ENCODE measurements around the gene EML6.

Gene EML6

DNA sequence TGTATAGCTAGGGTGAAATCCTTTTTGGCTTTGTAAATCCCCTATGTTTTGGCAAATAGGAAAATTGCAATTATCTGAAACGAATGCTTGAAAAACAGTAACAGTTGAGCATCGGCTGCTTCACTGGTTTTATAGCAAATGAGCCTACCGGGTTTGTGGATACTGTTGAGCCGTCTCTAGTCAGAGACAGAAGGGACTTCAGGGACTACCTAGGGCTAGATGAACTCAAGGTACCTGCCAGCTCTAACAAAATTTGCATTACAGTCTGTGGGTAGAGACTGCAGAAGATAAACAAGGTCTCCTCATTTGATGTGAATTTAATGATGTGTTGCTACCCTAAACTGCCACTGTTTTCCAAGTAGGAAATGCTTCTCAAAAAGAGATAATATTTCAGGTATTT, 101.1 kb downstream of the EML6 start:
- H3K4me3 ChIP-seq (ENCODE audit: control insufficient read depth, low read depth, low read length) = no peak overlapping the region
- TF ChIP-seq, protein P1, sequence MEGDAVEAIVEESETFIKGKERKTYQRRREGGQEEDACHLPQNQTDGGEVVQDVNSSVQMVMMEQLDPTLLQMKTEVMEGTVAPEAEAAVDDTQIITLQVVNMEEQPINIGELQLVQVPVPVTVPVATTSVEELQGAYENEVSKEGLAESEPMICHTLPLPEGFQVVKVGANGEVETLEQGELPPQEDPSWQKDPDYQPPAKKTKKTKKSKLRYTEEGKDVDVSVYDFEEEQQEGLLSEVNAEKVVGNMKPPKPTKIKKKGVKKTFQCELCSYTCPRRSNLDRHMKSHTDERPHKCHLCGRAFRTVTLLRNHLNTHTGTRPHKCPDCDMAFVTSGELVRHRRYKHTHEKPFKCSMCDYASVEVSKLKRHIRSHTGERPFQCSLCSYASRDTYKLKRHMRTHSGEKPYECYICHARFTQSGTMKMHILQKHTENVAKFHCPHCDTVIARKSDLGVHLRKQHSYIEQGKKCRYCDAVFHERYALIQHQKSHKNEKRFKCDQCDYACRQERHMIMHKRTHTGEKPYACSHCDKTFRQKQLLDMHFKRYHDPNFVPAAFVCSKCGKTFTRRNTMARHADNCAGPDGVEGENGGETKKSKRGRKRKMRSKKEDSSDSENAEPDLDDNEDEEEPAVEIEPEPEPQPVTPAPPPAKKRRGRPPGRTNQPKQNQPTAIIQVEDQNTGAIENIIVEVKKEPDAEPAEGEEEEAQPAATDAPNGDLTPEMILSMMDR (conservative IDR thresholded peaks at IDR 0.05; ENCODE audit: control insufficient read depth, insufficient read depth, low read depth, low read length) = no peak
- no peak for DNase-seq (ENCODE audit: low read depth)

DNA sequence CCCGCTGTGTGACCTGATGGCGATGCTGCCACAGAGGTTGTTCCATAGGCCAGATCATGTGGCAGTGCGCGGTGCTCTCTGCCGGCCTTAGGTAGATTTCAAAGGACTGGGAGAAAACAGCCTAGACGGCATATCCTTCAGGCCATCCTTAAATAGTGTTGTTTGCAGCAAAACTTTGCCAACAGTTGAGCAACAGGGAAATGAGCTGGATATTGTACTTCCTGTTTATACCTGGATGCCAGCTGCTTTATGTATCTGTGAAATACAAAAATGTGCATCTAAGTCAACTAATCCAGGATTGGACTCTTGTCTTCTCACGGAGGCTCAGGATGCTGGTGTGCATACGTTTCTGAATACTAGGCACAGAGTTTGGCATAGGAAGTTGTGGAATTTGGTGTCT, 107.1 kb downstream of the EML6 start:
- H3K4me3 ChIP-seq (ENCODE audit: control insufficient read depth, low read depth, low read length) = no peak overlapping the region
- DNase-seq (ENCODE audit: low read depth) = no peak
- TF ChIP-seq, protein P1 (conservative IDR thresholded peaks at IDR 0.05; ENCODE audit: control insufficient read depth, insufficient read depth, low read depth, low read length) = no peak

DNA sequence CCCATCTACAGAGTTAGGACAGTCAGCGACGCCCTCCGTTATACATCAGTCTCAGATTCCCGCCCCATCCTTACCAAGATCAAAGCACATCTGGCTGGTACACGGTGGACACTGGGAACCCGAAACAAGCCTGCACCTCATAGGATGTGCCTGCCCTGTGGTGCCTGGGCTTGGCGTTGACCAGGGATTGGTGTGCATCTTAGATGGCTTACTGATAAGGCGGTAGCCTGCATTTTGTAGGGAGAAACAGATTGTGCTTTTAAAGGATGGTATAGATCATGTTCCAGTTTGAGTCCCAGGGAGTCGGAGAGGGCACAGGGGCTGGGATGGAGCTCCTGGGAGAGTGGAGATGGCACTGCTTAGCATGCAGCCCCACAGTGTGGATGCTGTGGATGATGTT, 108.0 kb downstream of the EML6 start:
- DNase-seq (ENCODE audit: low read depth) = no peak
- TF ChIP-seq, protein P1 (conservative IDR thresholded peaks at IDR 0.05; ENCODE audit: control insufficient read depth, insufficient read depth, low read depth, low read length) = no peak
- no peak overlapping the region for H3K4me3 ChIP-seq (ENCODE audit: control insufficient read depth, low read depth, low read length)

DNA sequence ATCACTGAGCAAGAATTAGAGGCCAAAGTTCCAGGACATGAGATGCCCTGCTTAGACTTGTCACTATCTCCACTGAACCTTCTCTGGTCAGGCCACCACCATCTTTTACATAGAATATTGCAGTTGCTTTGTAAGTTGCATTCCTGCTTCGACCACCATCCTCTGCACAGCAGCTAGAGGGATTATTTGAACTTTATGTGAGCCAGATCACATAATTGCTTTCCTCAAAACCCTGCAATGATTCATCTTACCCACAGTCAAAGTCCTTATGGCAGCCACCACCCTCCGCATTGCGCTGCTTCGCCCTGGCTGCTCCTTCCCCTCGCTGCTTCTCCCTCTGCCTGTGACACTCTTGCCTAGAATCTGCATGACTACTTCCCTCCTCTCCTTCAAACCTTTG, 111.3 kb downstream of the EML6 start:
- DNase-seq (ENCODE audit: low read depth) = no peak
- TF ChIP-seq, protein P1 (conservative IDR thresholded peaks at IDR 0.05; ENCODE audit: control insufficient read depth, insufficient read depth, low read depth, low read length) = no peak
- H3K4me3 ChIP-seq (ENCODE audit: control insufficient read depth, low read depth, low read length) = no peak overlapping the region

DNA sequence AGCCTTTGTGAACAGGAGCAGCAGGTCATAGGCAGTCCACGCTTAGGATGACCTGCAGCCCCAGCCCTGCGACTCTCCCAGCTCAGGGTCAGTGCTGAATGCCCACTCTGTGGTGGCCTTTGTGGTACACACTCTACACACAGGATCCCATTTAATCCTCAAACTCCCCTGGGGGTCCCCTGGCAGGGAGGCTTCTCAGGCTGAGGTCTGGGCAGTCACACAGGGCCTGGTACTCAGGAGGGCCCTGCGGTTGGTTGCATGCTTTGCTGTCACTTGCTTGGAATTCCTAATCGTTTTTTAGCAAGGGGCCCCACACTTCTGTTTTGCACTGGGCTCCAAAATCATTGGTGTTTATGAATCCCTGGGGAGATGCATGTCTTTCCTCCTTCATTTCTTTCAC, 113.0 kb downstream of the EML6 start:
- no peak for DNase-seq (ENCODE audit: low read depth)
- no peak overlapping the region for H3K4me3 ChIP-seq (ENCODE audit: control insufficient read depth, low read depth, low read length)
- TF ChIP-seq, protein P1 (conservative IDR thresholded peaks at IDR 0.05; ENCODE audit: control insufficient read depth, insufficient read depth, low read depth, low read length) = no peak

DNA sequence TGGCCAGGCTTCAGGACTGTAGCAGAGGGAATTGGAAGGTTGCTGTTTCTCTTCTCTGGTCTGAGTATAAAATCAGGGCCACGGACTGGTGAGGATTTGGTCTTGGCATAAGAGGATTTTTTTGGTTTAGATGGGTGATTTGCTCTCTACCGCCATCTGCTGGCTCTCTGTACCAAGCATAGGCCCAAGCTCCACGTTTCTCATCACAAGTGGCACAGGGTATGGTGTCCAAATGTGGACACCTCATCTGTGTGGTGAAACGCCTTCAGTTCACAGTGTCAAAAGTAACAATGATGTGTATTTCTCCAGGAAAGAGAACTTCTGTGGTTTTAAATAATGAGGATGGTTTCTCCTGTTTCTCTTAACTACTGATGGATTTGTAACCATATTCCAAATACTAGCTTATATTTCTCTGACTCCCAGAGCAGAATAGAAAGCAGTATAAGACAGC, 115.1 kb downstream of the EML6 start:
- TF ChIP-seq, protein P1 (conservative IDR thresholded peaks at IDR 0.05; ENCODE audit: control insufficient read depth, insufficient read depth, low read depth, low read length) = peak; percentile 97
- H3K4me3 ChIP-seq (ENCODE audit: control insufficient read depth, low read depth, low read length) = no peak overlapping the region
- peak; percentile 83 for DNase-seq (ENCODE audit: low read depth)

Measured in fibroblast of mammary gland (primary cell).